Measurements from ENCODE around the gene DGCR8.

Gene DGCR8

GRCh38 chr22:20118300-20119020 is 38.4 kb downstream of the DGCR8 start:
- no peak for TF ChIP-seq CTCF (IDR thresholded peaks at IDR 0.05; ENCODE audit: insufficient read depth, low read length, poor library complexity, severe bottlenecking)
- Histone ChIP-seq H3K36me3 (ENCODE audit: control insufficient read depth, insufficient read depth, low read length) (peaks cover 33% of the 10 kb centered on the region), H3K27me3 (replicated peaks; ENCODE audit: control insufficient read depth, insufficient read depth, low read length) (no peaks in the 10 kb centered on the region), H3K4me3 (replicated peaks; ENCODE audit: low read depth, low read length) (peak overlapping the region; percentile 88)
- DNase-seq (ENCODE audit: extremely low read depth, insufficient read length): no peak

GRCh38 chr22:20121856-20122415 is 41.9 kb downstream of the DGCR8 start:
- DNase-seq (ENCODE audit: extremely low read depth, insufficient read length): no peak
- peaks cover 45% of the 10 kb centered on the region for H3K36me3 ChIP-seq (ENCODE audit: control insufficient read depth, insufficient read depth, low read length)
- no peak for TF ChIP-seq CTCF (IDR thresholded peaks at IDR 0.05; ENCODE audit: insufficient read depth, low read length, poor library complexity, severe bottlenecking)
- no peak overlapping the region for H3K4me3 ChIP-seq (replicated peaks; ENCODE audit: low read depth, low read length)
- H3K27me3 ChIP-seq (replicated peaks; ENCODE audit: control insufficient read depth, insufficient read depth, low read length): no peaks in the 10 kb centered on the region

GRCh38 chr22:20123366-20124082 is 43.5 kb downstream of the DGCR8 start:
- no peak for DNase-seq (ENCODE audit: extremely low read depth, insufficient read length)
- no peak overlapping the region for H3K4me3 ChIP-seq (replicated peaks; ENCODE audit: low read depth, low read length)
- no peak for TF ChIP-seq CTCF (IDR thresholded peaks at IDR 0.05; ENCODE audit: insufficient read depth, low read length, poor library complexity, severe bottlenecking)
- no peaks in the 10 kb centered on the region for H3K27me3 ChIP-seq (replicated peaks; ENCODE audit: control insufficient read depth, insufficient read depth, low read length)
- peaks cover 45% of the 10 kb centered on the region for H3K36me3 ChIP-seq (ENCODE audit: control insufficient read depth, insufficient read depth, low read length)

GRCh38 chr22:20124083-20124787 is 44.2 kb downstream of the DGCR8 start:
- no peak for TF ChIP-seq CTCF (IDR thresholded peaks at IDR 0.05; ENCODE audit: insufficient read depth, low read length, poor library complexity, severe bottlenecking)
- peaks cover 43% of the 10 kb centered on the region for H3K36me3 ChIP-seq (ENCODE audit: control insufficient read depth, insufficient read depth, low read length)

GRCh38 chr22:20125201-20126174 is 45.4 kb downstream of the DGCR8 start:
- H3K4me3 ChIP-seq (replicated peaks; ENCODE audit: low read depth, low read length): no peak overlapping the region
- DNase-seq (ENCODE audit: extremely low read depth, insufficient read length): no peak
- H3K36me3 ChIP-seq (ENCODE audit: control insufficient read depth, insufficient read depth, low read length): peaks cover 34% of the 10 kb centered on the region
- no peaks in the 10 kb centered on the region for H3K27me3 ChIP-seq (replicated peaks; ENCODE audit: control insufficient read depth, insufficient read depth, low read length)
- TF ChIP-seq CTCF (IDR thresholded peaks at IDR 0.05; ENCODE audit: insufficient read depth, low read length, poor library complexity, severe bottlenecking): no peak

More at GRCh38 chr22:20124083-20124787, 44.2 kb downstream of the DGCR8 start:
- no peak overlapping the region for H3K4me3 ChIP-seq (replicated peaks; ENCODE audit: low read depth, low read length)
- H3K27me3 ChIP-seq (replicated peaks; ENCODE audit: control insufficient read depth, insufficient read depth, low read length): no peaks in the 10 kb centered on the region
- no peak for DNase-seq (ENCODE audit: extremely low read depth, insufficient read length)
